HG03064 (cell line): ENCODE data around the gene LDLR.
A peak's percentile ranks its signal among the peaks of the same experiment; 100 is the strongest.
"Not testable (repeated sequence)": the region's sequence is repeated elsewhere in the genome, so short reads cannot be mapped to it uniquely, and the experiment has no call there.

Source experiments
- ATAC-seq: cut with Tn5 transposase; IDR thresholded peaks from one replicate; pipeline ENCODE4 v1.9.1; 2021; ENCODE audit warnings: low read depth; ENCODE audit not compliant: unreplicated experiment

The LDLR gene

DNA sequence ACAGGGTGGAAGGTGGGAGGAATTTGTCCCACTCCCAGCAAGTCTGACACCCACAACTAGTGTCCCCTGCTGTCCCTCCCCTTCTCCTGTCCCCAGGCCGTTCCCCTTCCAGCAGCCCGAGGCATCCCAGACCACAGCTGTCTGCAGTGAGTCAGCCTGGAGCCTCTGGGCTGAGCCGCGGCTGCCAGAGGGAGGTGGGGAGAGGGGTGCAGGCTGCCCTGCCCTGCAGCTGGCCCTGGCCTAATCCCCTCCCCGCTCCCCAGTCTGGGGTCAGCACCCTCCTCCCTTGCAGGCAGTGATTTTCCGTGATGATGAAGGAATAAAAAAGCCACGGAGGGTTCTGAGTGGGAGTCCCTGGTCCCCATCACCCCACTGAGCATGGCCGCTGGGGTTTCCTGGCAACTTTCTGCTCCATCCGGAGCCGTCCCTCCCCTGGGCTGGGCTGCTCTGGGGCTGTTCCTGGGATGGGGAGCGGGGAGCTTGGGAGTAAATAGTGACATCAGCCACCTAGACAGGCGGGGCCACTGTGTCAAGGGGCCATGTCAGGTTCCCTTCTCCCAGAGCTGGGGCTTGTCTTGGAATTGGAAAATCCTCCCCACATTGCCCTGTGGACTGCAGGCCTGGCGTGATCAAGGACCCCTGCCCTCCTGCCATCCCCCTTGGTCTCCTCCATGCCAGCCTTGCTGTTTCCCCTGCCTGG is 49.5 kb downstream of the LDLR start:
- no peak for ATAC-seq

DNA sequence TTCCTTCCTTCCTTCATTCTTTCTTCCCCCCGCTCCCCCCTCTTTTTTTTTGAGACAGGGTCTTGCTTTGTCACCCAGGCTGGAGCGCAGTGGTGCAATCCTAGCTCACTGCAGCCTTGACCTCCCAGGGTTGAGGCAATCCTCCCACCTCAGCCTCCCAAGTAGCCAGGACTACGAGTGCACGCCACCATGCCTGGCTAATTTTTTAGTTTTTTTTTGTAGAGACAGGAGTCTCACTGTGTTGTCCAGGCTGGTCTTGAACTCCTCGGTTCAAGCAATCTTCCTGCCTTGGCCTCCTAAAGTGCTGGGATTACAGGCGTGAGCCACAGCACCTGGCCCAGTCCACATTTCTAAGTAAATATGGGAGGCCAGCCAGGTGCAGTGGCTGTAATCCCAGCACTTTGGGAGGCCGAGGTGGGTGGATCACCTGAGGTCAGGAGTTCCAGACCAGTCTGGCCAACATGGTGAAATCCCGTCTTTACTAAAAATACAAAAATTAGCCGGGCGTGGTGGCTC is 50.8 kb downstream of the LDLR start:
- not testable (repeated sequence) for ATAC-seq

DNA sequence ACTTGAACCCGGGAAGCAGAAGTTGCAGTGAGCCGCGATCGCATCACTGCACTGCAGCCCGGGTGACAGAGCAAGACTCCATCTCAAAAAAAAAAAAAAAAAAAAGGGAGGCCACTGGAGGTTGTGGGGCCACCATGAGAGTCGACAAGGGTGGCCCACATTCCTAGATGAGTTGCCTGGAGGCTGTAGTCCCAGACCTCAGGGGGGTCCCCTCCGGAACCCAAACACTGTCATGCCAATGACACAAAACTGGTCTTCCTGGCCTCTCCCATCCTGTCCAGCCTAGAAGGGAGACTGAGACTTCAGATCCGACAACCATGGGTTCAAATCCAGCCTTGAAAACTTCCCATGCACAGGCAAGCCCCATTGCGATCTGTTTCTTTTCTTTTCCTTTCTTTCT is 51.6 kb downstream of the LDLR start:
- ATAC-seq = no peak

DNA sequence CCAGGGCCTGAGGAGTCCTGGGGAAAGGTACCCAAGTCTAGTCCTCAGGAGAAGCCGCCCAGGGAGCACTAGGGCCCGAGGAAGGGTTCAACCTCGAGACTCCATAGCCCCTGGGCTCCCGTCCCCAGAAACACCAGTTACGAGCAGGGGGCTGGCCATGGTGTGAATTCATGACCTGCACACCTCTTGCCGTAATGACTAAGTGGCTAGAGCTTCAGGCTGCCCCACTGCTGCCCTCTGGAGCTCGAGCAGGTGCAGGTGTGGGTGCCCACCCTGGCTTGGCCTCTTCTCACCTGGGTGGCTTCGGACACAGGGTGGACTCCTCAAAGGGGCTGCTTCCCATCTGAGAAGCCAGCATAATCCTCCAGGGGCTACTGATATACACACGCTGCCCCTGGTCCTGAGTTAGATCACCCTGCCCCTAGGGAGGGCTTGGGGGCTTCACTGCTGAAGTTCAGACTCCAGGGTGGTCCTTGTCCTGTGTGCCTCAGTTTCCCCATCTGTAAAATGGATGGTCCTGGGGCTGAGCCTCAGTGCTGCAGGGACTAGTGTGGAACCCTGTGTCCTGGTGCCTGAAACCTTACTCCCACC is 52.8 kb downstream of the LDLR start:
- ATAC-seq = no peak

DNA sequence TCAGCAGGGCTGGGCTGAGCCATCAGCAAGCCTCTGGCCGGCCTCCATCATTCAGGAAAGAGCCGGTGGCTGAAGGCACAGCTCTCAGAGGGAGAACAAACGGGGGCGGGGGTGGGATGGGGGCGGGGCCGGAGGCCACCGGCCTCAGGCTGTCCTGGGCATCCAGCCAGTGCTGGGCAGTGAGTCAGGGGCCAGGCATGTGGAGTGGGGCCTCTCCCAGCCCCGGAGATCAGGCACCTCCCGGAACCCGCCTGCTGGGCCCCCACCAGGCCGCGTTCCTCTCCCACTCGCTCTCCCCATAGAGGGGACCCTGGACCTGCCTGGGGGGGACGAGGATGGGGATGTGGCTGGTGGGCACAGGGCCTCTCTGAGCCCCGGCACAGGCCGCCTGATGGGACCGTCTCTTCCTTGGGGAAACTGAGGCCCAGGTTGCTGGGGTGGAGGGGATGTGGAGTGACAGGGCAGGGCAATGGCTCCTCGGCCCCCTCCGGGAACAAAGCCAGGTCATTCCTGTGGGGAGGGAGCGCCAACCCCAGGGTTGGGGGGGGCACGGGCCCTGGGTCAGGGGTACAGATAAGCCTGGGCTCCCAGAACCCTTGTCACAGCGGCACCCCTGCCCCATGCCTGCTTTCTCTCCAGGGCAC is 53.4 kb downstream of the LDLR start:
- ATAC-seq = no peak

DNA sequence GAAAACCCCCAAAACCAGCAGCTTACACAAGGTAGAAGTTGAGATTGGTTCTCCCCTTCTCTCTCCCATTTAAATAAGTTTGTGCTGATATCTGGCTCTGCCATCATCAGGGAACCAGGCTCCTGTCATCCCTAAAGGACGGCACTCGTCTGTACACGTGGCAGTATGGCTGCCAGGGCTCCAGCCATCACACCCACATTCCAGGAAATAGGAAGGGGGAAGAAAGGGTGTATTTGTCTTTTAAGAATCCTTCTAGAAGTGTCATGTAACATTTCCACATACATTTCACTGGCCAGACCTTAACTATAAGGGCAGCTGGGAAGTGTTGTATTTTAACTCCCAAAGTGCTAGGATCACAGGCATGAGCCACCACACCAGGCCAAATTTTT is 56.3 kb downstream of the LDLR start:
- no peak for ATAC-seq

DNA sequence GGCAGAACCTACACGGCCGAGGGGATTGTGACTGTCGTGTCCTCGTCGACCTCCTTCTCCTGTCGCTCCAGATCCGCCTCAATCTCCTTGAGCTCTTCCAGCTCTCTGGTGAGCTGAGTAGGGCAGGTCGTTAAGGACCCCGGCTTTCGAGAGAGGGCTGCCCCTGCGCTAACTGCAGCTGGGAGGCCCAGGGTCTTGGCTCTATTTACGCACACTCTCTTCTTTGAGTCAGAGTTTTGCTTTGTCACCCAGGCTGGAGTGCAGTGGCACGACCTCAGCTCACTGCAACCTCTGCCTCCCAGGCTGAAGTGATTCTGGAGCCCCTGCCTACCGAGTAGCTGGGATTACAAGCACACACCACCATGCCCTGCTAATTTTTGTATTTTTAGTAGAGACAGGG is 58.7 kb downstream of the LDLR start:
- no peak for ATAC-seq

DNA sequence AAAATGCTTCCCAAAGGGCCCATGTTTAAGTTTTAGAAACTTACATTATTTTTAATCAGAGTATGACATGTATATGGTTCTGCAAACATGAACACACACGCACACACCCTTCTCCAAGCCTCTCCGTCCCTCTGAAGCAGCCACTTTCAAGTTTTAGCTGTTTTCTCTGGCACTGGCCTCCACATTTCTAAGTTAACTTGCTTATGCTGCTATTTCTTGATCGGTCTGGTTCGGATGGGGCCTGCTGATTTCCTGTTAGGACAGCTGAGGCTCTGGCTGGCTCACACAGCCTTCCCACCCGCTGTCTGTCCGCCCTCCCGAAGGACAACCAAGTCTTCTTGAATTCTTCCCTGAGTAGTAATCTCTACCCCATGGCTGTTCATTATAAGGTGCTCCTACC is 61.9 kb downstream of the LDLR start:
- ATAC-seq = no peak

DNA sequence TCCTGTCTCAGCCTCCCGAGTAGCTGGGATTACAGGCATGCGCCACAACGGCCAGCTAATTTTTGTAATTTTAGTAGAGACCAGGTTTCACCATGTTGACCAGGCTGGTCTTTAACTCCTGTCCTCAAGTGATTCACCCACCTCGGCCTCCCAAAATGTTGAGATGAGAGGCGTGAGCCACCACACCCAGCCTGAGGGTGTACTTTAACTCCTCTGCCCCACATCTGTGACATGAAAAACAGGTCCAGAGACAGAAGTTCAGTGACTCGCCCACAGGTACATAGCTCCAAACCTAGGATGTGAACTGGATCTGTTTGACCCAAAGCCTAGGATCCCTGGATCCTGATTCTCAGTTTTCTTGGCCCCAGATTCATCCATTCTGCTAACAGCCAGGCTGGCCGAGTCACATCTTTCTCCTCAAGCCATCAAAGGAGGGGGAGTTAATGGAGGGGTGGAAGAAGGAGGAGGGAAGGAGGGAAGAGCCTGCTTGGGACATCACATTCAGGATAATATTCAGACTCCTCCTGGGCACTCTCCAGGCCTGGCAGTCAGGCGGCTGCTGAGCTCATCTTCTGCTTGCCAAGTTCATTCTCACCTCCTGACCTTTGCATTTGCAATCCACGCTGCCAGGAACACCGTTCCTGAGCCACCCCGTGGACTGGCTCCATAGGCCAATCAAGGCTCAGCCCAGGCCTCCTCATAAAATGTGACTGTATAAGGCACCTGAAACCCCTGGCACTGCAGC is 63.2 kb downstream of the LDLR start:
- no peak for ATAC-seq

DNA sequence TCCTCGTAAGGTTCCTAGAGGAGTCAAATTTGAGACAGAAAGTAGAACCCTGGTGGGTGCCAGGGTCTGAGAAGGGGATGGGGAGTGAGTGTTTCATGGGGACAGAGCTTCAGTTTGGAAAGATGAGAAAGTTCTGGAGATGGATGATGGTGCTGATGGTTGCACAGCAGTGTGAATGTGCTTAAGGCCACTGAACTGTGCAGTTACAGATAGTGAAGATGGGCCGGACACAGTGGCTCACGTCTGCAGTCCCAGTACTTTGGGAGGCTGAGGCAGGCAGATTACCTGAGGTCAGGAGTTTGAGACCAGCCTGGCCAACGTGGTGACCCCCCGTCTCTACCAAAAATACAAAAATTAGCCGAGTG is 65.4 kb downstream of the LDLR start:
- no peak for ATAC-seq

DNA sequence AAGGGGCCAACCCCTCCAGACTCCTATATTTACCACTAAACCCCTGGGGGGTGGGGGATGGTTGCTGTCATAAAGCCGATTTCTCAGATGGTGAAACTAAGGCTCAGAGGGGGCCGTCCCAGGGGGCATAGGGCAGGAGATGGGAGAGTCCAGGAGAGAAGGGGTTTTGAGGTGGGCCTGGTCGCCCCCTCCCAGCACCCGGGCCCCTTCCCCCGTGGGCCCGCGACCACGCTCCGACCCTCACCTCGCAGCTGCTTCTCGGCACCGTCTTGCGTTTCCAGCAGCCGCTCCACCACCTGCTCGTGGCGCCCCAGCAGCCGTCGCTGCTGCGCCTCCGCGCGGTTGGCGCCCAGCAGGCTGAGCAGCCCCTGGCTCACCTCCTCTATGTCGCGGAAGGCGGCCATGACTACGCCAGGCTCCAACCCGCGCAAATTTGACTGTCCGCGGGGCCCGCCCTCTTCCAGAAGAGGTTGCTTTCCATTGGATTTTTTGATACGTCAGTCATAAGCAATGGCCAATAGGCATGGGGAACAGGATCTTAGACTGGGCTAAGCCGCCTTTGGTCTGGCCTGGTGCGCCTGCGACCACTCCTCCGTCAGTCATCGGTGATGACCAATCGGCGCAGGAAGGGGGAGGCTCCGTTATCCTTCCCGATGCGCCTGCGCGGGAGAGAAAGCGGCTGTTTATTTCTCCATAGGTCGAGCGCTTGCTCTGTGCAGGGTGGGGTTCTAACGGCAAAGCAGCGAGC is 66.3 kb downstream of the LDLR start, which contains the start of gene SPC24:
SPC24 (minus strand) TSS at position 410 of the 748 bp plus-strand sequence; CDS start at position 404, 6 bp downstream.
- ATAC-seq = peak; percentile 97

DNA sequence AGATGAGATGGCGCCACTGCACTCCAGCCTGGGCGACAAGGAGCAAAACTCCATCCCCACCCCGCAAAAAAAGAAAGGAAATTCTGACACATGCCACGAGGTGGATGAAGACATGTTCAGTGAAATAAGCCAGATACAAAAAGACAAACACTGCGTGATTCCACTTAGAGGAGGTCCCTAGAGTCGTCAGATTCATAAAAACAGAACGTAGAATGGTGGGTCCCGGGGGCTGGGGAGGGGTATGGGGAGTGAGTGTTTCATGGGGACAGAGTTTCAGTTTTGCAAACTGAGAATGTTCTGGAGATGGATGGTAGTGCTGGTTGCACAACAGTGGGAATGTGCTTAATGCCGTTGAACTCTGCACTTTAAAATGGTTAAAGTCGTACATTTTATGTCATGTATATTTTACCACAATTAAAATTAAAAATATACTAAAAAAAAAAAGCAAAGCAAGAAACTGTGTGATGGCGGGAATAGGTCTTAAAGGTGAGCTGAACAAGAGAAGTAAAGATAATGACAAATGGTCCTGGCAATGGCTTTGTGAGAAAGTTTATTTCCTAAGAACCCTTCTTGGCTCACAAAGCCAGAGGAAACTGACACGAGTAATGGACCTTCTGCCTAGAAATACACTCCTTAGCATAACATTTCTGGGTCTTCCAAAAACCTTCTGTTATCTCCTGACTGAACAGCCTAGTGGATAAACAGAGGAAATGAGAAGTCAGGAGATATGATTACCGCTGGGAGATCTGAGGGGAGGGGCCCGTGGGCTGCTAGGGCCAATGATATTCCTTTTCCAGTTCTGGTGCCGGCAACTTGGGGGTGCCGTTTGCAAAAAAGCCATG is 70.6 kb downstream of the LDLR start:
- no peak for ATAC-seq

DNA sequence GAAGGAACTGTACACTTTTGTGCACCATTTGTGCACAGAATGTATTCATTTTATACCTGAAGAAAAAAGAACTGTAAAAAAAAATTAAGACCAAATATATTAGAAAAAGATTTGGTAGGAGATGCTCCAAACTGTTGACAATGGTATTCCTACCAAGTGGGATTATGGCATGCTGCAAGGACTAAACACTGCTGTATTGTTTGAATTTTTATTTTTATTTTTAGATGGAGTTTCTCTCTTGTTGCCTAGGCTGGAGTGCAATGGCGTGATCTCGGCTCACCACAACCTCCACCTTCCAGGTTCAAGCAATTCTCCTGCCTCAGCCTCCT is 71.1 kb downstream of the LDLR start:
- not testable (repeated sequence) for ATAC-seq

DNA sequence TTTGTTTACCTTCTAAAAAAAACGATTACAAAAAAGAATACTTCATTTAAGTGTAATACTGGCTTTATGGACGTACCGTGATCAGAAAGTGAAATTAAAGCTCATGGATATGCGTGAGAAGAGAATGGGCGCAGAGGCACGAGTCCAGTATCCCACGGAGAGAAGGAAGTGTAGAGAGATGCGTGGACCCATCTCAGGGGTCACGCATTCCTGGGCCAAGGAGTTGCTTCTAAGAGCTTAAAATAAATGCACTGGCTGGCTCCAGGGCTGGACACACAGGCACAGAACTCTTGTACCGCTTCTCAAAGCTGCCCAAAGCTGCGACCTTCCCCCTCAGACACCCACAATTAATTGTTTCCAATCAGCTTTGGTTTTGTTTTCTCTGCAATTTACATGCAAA is 75.0 kb downstream of the LDLR start:
- no peak for ATAC-seq

DNA sequence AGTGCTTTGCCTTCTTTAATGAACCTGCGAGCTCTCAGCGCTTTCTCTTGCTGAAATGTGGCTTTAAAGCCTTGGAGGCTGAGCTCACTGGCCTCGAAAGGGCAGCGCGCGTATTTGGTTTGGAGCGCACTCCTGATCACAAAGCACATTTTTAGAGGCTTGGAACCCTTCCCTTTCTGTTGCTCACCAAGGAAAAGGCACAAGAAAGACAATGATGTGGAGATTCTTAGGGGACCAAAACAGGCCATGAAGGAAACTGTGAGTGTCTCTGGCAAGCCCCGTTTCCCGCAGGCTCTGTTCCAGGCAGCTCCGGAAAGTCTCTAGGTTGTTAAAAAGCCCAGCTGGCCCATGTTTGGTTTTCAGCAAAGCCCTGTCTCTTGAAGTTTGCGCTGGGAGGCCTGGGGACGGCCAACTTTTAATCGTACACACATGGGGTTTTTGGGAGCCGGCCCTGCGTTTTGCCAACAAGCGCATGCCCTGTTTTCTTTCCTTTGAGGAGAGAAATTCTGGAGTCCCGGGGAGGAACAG is 75.7 kb downstream of the LDLR start:
- ATAC-seq = no peak

DNA sequence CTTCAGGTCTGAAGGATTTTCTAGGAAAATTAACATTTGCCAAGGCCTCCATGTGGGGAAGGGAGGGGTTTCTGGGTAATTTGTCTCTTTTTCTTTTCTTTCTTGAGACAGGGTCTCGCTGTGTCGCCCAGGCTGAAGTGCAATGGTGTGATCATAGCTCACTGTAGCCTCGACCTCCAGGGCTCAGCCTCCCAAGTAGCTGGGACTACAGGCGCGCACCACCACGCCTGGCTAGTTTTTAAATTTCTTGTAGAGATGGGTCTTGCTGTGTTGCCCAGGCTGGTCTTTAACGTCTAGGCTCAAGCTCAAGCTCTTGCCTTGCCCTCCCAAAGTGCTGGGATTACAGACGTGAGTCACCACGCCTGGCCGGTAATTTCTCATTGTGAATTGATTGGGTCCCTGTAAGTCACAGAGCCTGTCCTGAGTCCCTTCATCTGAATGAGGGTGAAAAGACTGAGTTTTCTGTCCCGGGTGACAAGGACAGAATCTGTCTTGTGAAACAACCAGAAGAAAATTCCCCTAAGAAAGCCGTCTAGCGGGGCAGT is 76.3 kb downstream of the LDLR start:
- ATAC-seq = no peak

DNA sequence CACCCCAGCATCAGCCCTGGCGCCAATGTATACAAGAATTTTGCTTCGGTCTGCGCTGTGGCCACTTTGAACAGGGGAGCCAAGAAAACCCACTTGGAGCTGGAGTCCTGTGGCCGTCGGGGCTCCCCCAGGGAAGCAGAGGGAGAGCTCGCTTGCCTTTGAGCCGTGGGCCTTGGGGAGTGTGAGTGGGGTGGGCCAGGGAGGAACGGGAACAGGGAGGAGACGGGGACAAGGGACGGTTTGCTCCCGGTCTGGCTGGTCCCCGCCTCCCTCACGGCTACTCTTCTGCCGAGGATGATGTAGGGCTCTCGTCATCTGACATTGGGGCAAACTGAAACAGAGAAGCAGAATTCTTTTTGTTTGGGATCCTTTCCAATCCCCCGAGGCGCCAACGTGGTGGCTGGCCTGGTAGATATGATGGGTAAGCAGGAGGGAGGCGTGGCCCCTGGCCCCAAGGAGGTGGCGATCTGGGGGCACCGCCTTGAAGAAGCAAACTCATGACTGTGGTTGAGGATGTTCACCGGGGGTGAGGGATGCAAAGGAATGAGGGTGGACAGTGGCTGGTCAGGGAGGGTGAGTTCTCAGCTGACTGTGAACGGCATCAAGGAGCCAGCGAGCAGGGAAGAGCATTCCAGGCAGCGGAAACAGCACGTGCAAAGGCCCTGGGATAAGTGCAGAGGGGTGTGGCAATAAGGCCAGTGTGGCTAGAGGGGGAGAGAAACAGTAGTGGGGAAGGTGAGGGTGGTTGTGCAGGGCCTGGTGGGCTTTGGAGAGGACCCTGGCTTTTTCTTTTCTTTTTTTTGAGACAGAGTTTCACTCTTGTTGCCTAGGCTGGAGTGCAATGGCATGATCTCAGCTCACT is 77.2 kb downstream of the LDLR start:
- ATAC-seq = no peak

DNA sequence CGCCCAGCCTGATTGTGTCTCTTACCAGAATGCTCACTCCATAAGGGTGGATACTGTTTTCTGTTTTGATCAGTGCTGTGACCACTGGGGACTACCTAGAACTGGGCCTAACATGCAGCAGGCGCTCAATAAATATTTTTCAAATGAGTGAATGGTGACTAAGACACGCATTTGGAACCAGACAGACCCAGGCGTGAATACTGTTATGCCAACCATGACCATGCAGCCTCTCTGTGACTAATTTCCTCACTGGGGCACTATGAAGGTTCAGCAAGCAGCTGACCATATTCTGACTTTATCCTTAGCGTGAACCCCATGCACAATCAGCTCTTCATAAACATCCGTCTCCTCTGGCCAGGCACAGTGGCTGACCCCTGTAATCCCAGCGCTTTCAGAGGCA is 79.3 kb downstream of the LDLR start:
- ATAC-seq = no peak
